Neutrophil (primary cell): ENCODE measurements around the gene DFFA.
"Not testable (repeated sequence)": the region's sequence is repeated elsewhere in the genome, so short reads cannot be mapped to it uniquely, and the experiment has no call there.

Experiments used
- H3K27ac ChIP-seq: fragments of 200-600 bp; sonication (generic); 2 replicates; pipeline ENCODE4 v1.5.1; 2016; ENCODE audit warnings: mild to moderate bottlenecking, moderate library complexity
- H3K27me3 ChIP-seq: fragments of 200-600 bp; sonication (generic); 2 replicates; pipeline ENCODE4 v1.6.0; 2016; ENCODE audit warnings: mild to moderate bottlenecking
- H3K36me3 ChIP-seq: fragments of 200-600 bp; sonication (generic); 2 replicates; pipeline ENCODE4 v1.5.1; 2017
- H3K4me1 ChIP-seq, 2 experiments: fragments of 200-600 bp in 1 of 2; sonication (generic) in 1 of 2; 1 replicate in 1 of 2; 2 replicates in 1 of 2; pipeline versions ENCODE4 v1.5.1 to v1.6.1; 2013 to 2016; ENCODE audit warnings: low read depth in 1 of 2, low read length in 1 of 2, mild to moderate bottlenecking in 1 of 2, moderate library complexity in 1 of 2; ENCODE audit not compliant: control insufficient read depth in 1 of 2, insufficient read depth in 1 of 2
- H3K4me3 ChIP-seq, 2 experiments: fragments of 200-600 bp in 1 of 2; sonication (generic) in 1 of 2; 1 replicate in 1 of 2; 2 replicates in 1 of 2; pipeline ENCODE4 v1.5.1; 2013 to 2016; ENCODE audit warnings: low read depth in 1 of 2, low read length in 1 of 2, mild to moderate bottlenecking in 1 of 2, moderate library complexity in 1 of 2
- H3K9me3 ChIP-seq: fragments of 200-600 bp; sonication (generic); 2 replicates; pipeline ENCODE4 v1.5.1; 2016
- TF ChIP-seq, protein P1 (sequence below): fragments of 200-600 bp; sonication (generic); IDR thresholded peaks from 2 replicates; pipeline ENCODE4 v1.5.1; 2016; ENCODE audit warnings: antibody characterized with exemption

The DFFA gene

DNA sequence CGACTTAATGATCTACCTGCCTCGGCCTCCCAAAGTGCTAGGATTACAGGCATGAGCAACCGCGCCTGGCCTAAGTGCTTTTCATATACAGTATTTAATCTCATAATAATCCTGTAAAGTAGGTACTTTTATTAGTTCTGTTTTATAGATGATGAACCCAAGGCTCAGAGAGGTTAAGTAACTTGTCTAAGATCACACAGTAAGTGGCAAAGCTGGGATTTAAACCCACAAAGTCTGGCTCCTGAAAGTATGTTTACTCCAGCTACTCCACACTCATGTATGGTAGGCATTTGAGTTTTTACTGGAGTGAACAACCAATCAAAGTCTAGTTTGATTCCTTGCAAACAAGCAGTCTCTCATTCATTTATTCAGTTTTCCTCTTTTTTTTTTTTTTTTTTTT lies 2.3 kb downstream of the DFFA start:
- Histone ChIP-seq H3K36me3 (no peaks in the 10 kb centered on the region), H3K4me1 (peaks cover 21 to 25% of the 10 kb centered on the region in 2 experiments), H3K27ac (no peak overlapping the region), H3K27me3 (no peaks in the 10 kb centered on the region), H3K4me3 (no peak overlapping the region), H3K9me3 (no peaks in the 10 kb centered on the region)
- TF ChIP-seq, protein P1, sequence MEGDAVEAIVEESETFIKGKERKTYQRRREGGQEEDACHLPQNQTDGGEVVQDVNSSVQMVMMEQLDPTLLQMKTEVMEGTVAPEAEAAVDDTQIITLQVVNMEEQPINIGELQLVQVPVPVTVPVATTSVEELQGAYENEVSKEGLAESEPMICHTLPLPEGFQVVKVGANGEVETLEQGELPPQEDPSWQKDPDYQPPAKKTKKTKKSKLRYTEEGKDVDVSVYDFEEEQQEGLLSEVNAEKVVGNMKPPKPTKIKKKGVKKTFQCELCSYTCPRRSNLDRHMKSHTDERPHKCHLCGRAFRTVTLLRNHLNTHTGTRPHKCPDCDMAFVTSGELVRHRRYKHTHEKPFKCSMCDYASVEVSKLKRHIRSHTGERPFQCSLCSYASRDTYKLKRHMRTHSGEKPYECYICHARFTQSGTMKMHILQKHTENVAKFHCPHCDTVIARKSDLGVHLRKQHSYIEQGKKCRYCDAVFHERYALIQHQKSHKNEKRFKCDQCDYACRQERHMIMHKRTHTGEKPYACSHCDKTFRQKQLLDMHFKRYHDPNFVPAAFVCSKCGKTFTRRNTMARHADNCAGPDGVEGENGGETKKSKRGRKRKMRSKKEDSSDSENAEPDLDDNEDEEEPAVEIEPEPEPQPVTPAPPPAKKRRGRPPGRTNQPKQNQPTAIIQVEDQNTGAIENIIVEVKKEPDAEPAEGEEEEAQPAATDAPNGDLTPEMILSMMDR: no peak

DNA sequence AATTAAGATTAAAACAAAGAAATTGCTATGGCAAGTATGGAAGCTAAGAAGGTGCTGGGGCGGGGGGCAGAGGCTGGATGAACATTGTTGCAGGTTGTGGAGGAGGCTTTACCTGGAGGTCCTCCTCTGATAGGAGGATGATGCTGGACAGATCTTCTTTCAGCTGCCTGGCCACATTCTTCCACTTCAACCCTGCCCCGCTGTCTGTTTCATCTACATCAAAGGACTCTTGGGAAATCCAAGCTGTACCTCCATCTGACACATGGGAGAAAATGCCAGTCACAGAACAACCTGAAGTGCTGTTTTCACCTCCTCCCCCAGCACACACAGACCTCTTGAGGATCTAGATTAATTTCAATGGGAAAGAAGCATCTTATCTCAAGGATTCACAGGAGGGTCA lies 5.3 kb downstream of the DFFA start:
- H3K27me3 ChIP-seq: no peaks in the 10 kb centered on the region
- H3K27ac ChIP-seq: no peak overlapping the region
- H3K4me3 ChIP-seq: no peak overlapping the region
- H3K9me3 ChIP-seq: no peaks in the 10 kb centered on the region
- H3K4me1 ChIP-seq: peaks cover 7 to 10% of the 10 kb centered on the region in 2 experiments
- TF ChIP-seq, protein P1: no peak
- H3K36me3 ChIP-seq: peaks cover 17% of the 10 kb centered on the region

DNA sequence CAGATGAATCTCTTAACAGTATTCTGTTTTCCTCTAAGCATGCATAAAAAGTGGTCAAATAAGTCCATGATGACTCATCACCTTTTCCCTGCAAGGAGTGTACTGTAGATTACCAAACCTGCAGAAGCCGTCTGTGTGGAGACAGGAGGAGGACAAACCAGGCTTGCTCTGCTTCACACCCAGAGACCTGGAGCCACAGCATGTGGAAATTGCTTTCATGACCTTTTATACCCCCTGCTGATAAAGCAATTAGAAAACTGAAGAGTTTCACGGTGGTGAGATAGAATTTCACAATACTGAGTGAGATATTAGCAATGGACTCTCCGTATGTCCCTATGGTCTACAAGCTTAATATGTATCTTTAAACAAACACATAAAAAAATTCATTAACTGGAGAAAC lies 13.1 kb downstream of the DFFA start:
- H3K4me1 ChIP-seq: no peaks in the 10 kb centered on the region
- H3K27me3 ChIP-seq: no peaks in the 10 kb centered on the region
- no peak overlapping the region for H3K4me3 ChIP-seq
- TF ChIP-seq, protein P1: no peak
- H3K36me3 ChIP-seq: peaks cover 27% of the 10 kb centered on the region
- H3K27ac ChIP-seq: no peak overlapping the region
- no peaks in the 10 kb centered on the region for H3K9me3 ChIP-seq

DNA sequence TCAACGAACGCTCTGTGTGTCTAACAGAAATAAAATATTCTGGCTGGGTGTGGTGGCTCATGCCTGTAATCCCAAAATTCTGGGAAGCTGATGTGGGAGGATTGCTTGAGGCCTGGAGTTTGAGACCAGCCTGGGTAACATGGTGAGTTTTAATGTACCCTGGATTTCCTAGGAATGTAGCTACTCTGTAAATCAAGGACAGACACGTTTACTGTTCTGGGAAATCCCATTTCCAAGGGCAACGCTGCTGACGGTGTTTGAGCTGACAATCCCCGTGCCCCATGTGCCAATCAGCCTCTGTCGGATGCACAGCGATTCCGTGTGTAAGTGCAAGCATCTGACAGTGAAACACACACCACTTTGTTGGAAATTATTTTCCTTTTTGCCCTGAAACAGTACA lies 14.5 kb downstream of the DFFA start:
- no peak overlapping the region for H3K4me3 ChIP-seq
- no peaks in the 10 kb centered on the region for H3K27me3 ChIP-seq
- no peaks in the 10 kb centered on the region for H3K4me1 ChIP-seq
- H3K36me3 ChIP-seq: peaks cover 18% of the 10 kb centered on the region
- H3K9me3 ChIP-seq: no peaks in the 10 kb centered on the region
- no peak overlapping the region for H3K27ac ChIP-seq
- TF ChIP-seq, protein P1: no peak

DNA sequence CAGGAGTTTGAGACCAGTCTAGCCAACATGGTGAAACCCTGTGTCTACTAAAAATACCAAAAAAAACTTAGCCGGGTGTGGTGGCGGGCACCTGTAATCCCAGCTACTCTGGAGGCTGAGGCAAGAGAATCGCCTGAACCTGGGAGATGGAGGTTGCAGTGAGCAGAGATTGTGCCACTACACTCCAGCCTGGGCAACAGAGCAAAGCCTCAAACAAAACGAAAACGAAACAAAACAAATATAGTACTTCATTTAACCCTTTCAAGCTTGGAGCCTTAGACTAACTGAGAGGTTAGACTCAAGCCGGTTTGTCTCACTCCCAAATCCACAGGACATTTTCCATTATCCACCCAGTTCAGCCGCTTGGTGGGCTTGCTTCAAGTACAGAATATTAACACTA lies 14.9 kb downstream of the DFFA start:
- not testable (repeated sequence) for H3K27ac ChIP-seq, H3K4me3 ChIP-seq, H3K9me3 ChIP-seq, H3K4me1 ChIP-seq, H3K27me3 ChIP-seq
- H3K36me3 ChIP-seq: peaks cover 14% of the 10 kb centered on the region

DNA sequence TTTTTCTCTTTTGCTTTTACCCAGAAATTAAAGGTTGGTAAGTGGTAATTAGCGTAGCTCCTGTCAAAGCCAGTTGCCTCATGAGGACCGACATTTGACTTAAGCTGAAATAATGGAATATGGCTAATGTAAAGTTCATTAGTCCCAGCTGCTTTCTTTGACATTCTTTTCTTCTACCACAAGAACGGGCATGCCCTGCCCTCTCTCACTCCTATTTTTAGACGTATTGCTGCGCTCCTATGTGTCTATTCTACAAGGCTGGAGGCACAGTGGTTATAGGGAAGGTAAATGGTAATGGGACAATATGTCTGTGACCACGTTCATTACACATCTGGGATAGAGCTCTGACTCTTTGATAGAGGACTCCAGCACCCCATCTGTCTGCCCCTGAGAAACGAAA lies 15.7 kb downstream of the DFFA start:
- H3K4me1 ChIP-seq: no peaks in the 10 kb centered on the region
- TF ChIP-seq, protein P1: no peak
- H3K4me3 ChIP-seq: no peak overlapping the region
- no peaks in the 10 kb centered on the region for H3K9me3 ChIP-seq
- H3K27me3 ChIP-seq: peaks cover 5% of the 10 kb centered on the region
- peaks cover 6% of the 10 kb centered on the region for H3K36me3 ChIP-seq
- no peak overlapping the region for H3K27ac ChIP-seq
